HepG2 (cell line): ENCODE results near the gene ACCSL. TPM values are rescaled to one million over a fixed set of nuclear protein-coding genes. Genes with fewer than 3 reads are reported as not detected.

Experiments used
- ATAC-seq: fragments of 200-7000 bp; cut with Tn5 transposase; 3 replicates; pipeline ENCODE4 v1.9.1; 2020; ENCODE audit warnings: mild to moderate bottlenecking, moderate library complexity
- BruUV-seq: library from RNA; stranded (reverse); fragments of 400-500 nt; replicated peaks from 2 replicates; lab custom pipeline; 2021; lab: Mats Ljungman, UMichigan
- CTCF ChIA-PET: fragments of 300-600 bp; formaldehyde crosslinking; extraction: SDS; loops from one replicate; lab custom pipeline; 2021; ENCODE audit warnings: low total read pairs, inconsistent platforms, low intra/inter-chr PET ratio; lab: Yijun Ruan, JAX
- POLR2A ChIA-PET: fragments of 350-600 bp; sonication (Branson Sonifier 250); formaldehyde crosslinking; loops from one replicate; lab custom pipeline; 2020; ENCODE audit warnings: antibody characterized with exemption, inconsistent platforms; lab: Yijun Ruan, JAX
- DNase-seq: peaks from one replicate; pipeline ENCODE4 v3.0.0-alpha.2; 2015; ENCODE audit warnings: low spot score
- FAIRE-seq: peaks from 3 replicates; lab custom pipeline; 2011; peaks lifted over from hg19 to GRCh38; lab: Jason Lieb, UNC
- H2AFZ ChIP-seq: one replicate; pipeline ENCODE4 v1.6.1; 2011; ENCODE audit warnings: low read length, inconsistent platforms
- H3K27ac ChIP-seq: fragments of 300-600 bp; 3 replicates; pipeline ENCODE4 v1.8.0; 2011; ENCODE audit warnings: mixed run types, mild to moderate bottlenecking, mixed read lengths, low read length, inconsistent platforms; ENCODE audit not compliant: insufficient read depth; ENCODE audit errors: extremely low read length
- H3K27me3 ChIP-seq, 2 experiments: fragments of 200-600 bp in 1 of 2; 2 replicates in 1 of 2; 3 replicates in 1 of 2; pipeline versions ENCODE4 v1.6.0 to v1.8.0; 2011; ENCODE audit warnings: low read length in 2 of 2, mild to moderate bottlenecking in 2 of 2, moderate library complexity in 2 of 2, inconsistent platforms in 1 of 2; ENCODE audit not compliant: insufficient read depth in 2 of 2, control insufficient read depth in 1 of 2
- H3K36me3 ChIP-seq, 2 experiments: fragments of 200-600 bp in 1 of 2; replicated peaks in 1 of 2; 2 replicates in 1 of 2; 3 replicates in 1 of 2; pipeline versions ENCODE4 v1.5.1 to v1.8.0; 2011; ENCODE audit warnings: low read length in 2 of 2, inconsistent platforms in 1 of 2; ENCODE audit not compliant: insufficient read depth in 2 of 2, control insufficient read depth in 1 of 2
- H3K4me1 ChIP-seq: 2 replicates; pipeline ENCODE4 v1.5.1; 2012; ENCODE audit warnings: low read length, inconsistent platforms; ENCODE audit not compliant: insufficient read depth
- H3K4me2 ChIP-seq: 2 replicates; pipeline ENCODE4 v1.6.0; 2011; ENCODE audit warnings: low read depth, low read length, inconsistent platforms
- H3K4me3 ChIP-seq, 3 experiments: fragments of 200-600 bp in 1 of 3; sonication (generic), shearing (Covaris generic) in 1 of 3; replicated peaks in 1 of 3; 2 replicates each; pipeline ENCODE4 v1.5.1; 2011 to 2016; ENCODE audit warnings: low read length in 3 of 3, inconsistent platforms in 2 of 3, low read depth in 2 of 3, mild to moderate bottlenecking in 2 of 3, control low read depth in 1 of 3, mixed read lengths in 1 of 3; ENCODE audit not compliant: insufficient read depth in 1 of 3
- H3K79me2 ChIP-seq: one replicate; pipeline ENCODE4 v1.6.1; 2011; ENCODE audit warnings: low read length, inconsistent platforms; ENCODE audit not compliant: insufficient read depth
- H3K9ac ChIP-seq: 2 replicates; pipeline ENCODE4 v1.6.0; 2011; ENCODE audit warnings: mild to moderate bottlenecking, low read depth, low read length, inconsistent platforms; ENCODE audit not compliant: insufficient read depth
- H3K9me3 ChIP-seq: 2 replicates; pipeline ENCODE4 v1.5.1; 2012; ENCODE audit warnings: mild to moderate bottlenecking, low read length
- H4K20me1 ChIP-seq: 2 replicates; pipeline ENCODE4 v1.6.0; 2011; ENCODE audit warnings: inconsistent platforms, mild to moderate bottlenecking, low read length, moderate library complexity; ENCODE audit not compliant: insufficient read depth
- ARID5B ChIP-seq: IDR thresholded peaks from 2 replicates; pipeline ENCODE4 v1.4.0; 2020; ENCODE audit warnings: mild to moderate bottlenecking, missing genetic modification reagents
- ARNT ChIP-seq: fragments of 450-650 bp; IDR thresholded peaks from 2 replicates; pipeline ENCODE4 v1.6.1; 2017
- FIP1L1 ChIP-seq: fragments of 200-400 bp; formaldehyde crosslinking; IDR thresholded peaks from 2 replicates; pipeline ENCODE4 v1.6.1; 2018; ENCODE audit warnings: low read depth, mild to moderate bottlenecking, low read length, moderate library complexity, borderline replicate concordance; ENCODE audit not compliant: insufficient read depth
- HNF4A ChIP-seq: sonication (generic); formaldehyde crosslinking; IDR thresholded peaks from 2 replicates; pipeline ENCODE4 v1.4.0; 2020; ENCODE audit warnings: missing genetic modification reagents
- HOMEZ ChIP-seq: IDR thresholded peaks from 2 replicates; pipeline ENCODE4 v1.6.1; 2016; ENCODE audit warnings: low read depth
- KIAA2018 ChIP-seq: sonication (generic); formaldehyde crosslinking; IDR thresholded peaks from 2 replicates; pipeline ENCODE4 v1.5.0; 2020; ENCODE audit warnings: mild to moderate bottlenecking, missing genetic modification reagents, borderline replicate concordance
- XBP1 ChIP-seq: sonication (generic); formaldehyde crosslinking; IDR thresholded peaks from 2 replicates; pipeline ENCODE4 v1.5.0; 2020; ENCODE audit warnings: missing genetic modification reagents
- ZNF232 ChIP-seq: sonication (generic); formaldehyde crosslinking; IDR thresholded peaks from 2 replicates; pipeline ENCODE4 v1.4.0; 2020; ENCODE audit warnings: missing genetic modification reagents, borderline replicate concordance
- WGBS: methylation state at CpG from one replicate; pipeline ENCODE4 v1.1.6; 2017; ENCODE audit warnings: low lambda C conversion rate; 5-methylcytosine and 5-hydroxymethylcytosine counted together
- in situ Hi-C: cut with HindIII; loops from 2 replicates; pipeline ENCODE4 v1.10.0; 2017; ENCODE audit warnings: low pct_unique_long_range_greater_than_20kb; ENCODE audit not compliant: extremely low pct_ligation_motif_present
- intact Hi-C: fragments of 100-400 bp; cut with micrococcal nuclease; formaldehyde crosslinking; loops from one replicate; pipeline ENCODE4 v1.10.0; 2022; ENCODE audit not compliant: unreplicated experiment
- polyA plus RNA-seq, 8 experiments: library from polyadenylated mRNA; depleted of rRNA in 3 of 8; stranded (reverse) in 7 of 8; unstranded in 1 of 8; fragments of >200 nt; fragmentation: Illumina TruSeq in 4 of 8; extraction: Trizol in 4 of 8; gene quantifications; 2 replicates each; pipeline versions ENCODE4 v1.2.1 to v1.2.3, GENCODE V29; 2011 to 2016; ENCODE audit warnings: low read depth in 4 of 8, missing spikeins in 1 of 8, mixed read lengths in 1 of 8; ENCODE audit not compliant: insufficient read depth in 1 of 8
- total RNA-seq, 5 experiments: library from RNA; depleted of rRNA; stranded (reverse); fragments of >200 nt; fragmentation: Illumina TruSeq; extraction: Trizol; gene quantifications; 2 replicates each; pipeline ENCODE4 v1.2.3, GENCODE V29; 2016; ENCODE audit warnings: low read depth in 1 of 5
- TF ChIP-seq, protein P1 (sequence below): sonication (generic); formaldehyde crosslinking; IDR thresholded peaks from 2 replicates; pipeline ENCODE4 v1.4.0; 2020; ENCODE audit warnings: missing genetic modification reagents

ACCSL gene
- total and polyA plus RNA-seq, 2 of the 13 experiments (the other 11 are each of a cell fraction or from before 2014, with no cell fraction given) = not detected

GRCh38 chr11:44058275-44058674 lies 10.5 kb downstream of the ACCSL start:
- no peak for ATAC-seq
- CTCF ChIA-PET = no interaction called here
- H3K9ac ChIP-seq = no peak overlapping the region
- no peaks in the 10 kb centered on the region for H4K20me1 ChIP-seq
- H3K4me3 ChIP-seq = no peak overlapping the region
- H2AFZ ChIP-seq = no peak overlapping the region
- H3K4me1 ChIP-seq = no peaks in the 10 kb centered on the region
- no peaks in the 10 kb centered on the region for H3K79me2 ChIP-seq
- no peak overlapping the region for H3K27ac ChIP-seq
- H3K9me3 ChIP-seq = no peaks in the 10 kb centered on the region
- DNase-seq = no peak
- peaks cover 1 to 11% of the 10 kb centered on the region in 2 experiments; a peak in 2 of 5 replicates for H3K27me3 ChIP-seq
- BruUV-seq = no TSS peak
- in situ Hi-C loops (no loop called here), intact Hi-C loops (no loop called here)
- no peak overlapping the region for H3K4me2 ChIP-seq
- no peaks in the 10 kb centered on the region for H3K36me3 ChIP-seq
- no peak for FAIRE-seq
- POLR2A ChIA-PET = no interaction called here
- WGBS = 14% methylated on average over 5 of the region's 6 CpGs
- TF ChIP-seq, protein P1, sequence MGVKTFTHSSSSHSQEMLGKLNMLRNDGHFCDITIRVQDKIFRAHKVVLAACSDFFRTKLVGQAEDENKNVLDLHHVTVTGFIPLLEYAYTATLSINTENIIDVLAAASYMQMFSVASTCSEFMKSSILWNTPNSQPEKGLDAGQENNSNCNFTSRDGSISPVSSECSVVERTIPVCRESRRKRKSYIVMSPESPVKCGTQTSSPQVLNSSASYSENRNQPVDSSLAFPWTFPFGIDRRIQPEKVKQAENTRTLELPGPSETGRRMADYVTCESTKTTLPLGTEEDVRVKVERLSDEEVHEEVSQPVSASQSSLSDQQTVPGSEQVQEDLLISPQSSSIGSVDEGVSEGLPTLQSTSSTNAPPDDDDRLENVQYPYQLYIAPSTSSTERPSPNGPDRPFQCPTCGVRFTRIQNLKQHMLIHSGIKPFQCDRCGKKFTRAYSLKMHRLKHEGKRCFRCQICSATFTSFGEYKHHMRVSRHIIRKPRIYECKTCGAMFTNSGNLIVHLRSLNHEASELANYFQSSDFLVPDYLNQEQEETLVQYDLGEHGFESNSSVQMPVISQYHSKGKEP (CRISPR knock-in tag) = no peak
- no peak for TF ChIP-seq ARNT
- TF ChIP-seq KIAA2018 (CRISPR knock-in tag) = no peak
- no peak for TF ChIP-seq HNF4A (CRISPR knock-in tag)
- TF ChIP-seq HOMEZ (CRISPR knock-in tag) = no peak
- TF ChIP-seq FIP1L1 = no peak
- TF ChIP-seq ARID5B (CRISPR knock-in tag) = no peak
- no peak for TF ChIP-seq ZNF232 (CRISPR knock-in tag)
- no peak for TF ChIP-seq XBP1 (CRISPR knock-in tag)
